Lung (tissue), 12 donors: ENCODE measurements around the gene CELSR1. TPM values are rescaled to one million over a fixed set of nuclear protein-coding genes. Genes with fewer than 3 reads are reported as not detected.

Experiments
- ATAC-seq: fragments of 200-7000 bp; cut with Tn5 transposase; one replicate; pipeline ENCODE4 v1.9.1; 2020; ENCODE audit warnings: moderate number of reproducible peaks; ENCODE audit not compliant: insufficient read depth, low FRiP score
- DNase-seq, 3 donors: peaks; one replicate each; pipeline ENCODE4 v3.0.0-alpha.2; 2013 to 2017
- H3K27ac ChIP-seq, 2 donors: one replicate each; pipeline ENCODE4 v1.5.1; 2013; ENCODE audit warnings: mild to moderate bottlenecking in 2 of 2, moderate library complexity in 2 of 2, control low read depth in 1 of 2, inconsistent platforms in 1 of 2, low read depth in 1 of 2, low read length in 1 of 2
- H3K27me3 ChIP-seq, 3 donors: one replicate each; pipeline ENCODE4 v1.5.1; 2013; ENCODE audit warnings: low read length in 2 of 3; ENCODE audit not compliant: control insufficient read depth in 3 of 3, insufficient read depth in 3 of 3
- H3K36me3 ChIP-seq, 4 donors: one replicate each; pipeline ENCODE4 v1.5.1; 2013; ENCODE audit warnings: low read length in 4 of 4, mild to moderate bottlenecking in 1 of 4, moderate library complexity in 1 of 4; ENCODE audit not compliant: control insufficient read depth in 4 of 4, insufficient read depth in 4 of 4
- H3K4me1 ChIP-seq, 5 donors: one replicate each; pipeline ENCODE4 v1.5.1; 2013; ENCODE audit warnings: low read length in 5 of 5, mild to moderate bottlenecking in 2 of 5, moderate library complexity in 1 of 5; ENCODE audit not compliant: control insufficient read depth in 5 of 5, insufficient read depth in 5 of 5
- H3K4me3 ChIP-seq: one replicate; pipeline ENCODE4 v1.5.1; 2013; ENCODE audit warnings: mild to moderate bottlenecking, control low read depth, moderate library complexity
- H3K9ac ChIP-seq, 2 donors: one replicate each; pipeline ENCODE4 v1.5.1; 2013; ENCODE audit warnings: low read length in 2 of 2, control low read depth in 1 of 2; ENCODE audit not compliant: insufficient read depth in 1 of 2
- H3K9me3 ChIP-seq, 4 donors: one replicate each; pipeline ENCODE4 v1.5.1; 2013; ENCODE audit warnings: low read length in 3 of 4, mild to moderate bottlenecking in 1 of 4, moderate library complexity in 1 of 4; ENCODE audit not compliant: control insufficient read depth in 4 of 4, insufficient read depth in 3 of 4
- WGBS, 2 donors: extraction: QIAGEN DNeasy Blood & Tissue Kit; methylation state at CpG; one replicate each; pipeline ENCODE4 v1.1.7; 2013; 5-methylcytosine and 5-hydroxymethylcytosine counted together
- polyA plus RNA-seq, 2 donors: library from polyadenylated mRNA; stranded (reverse); fragments of 200-250 nt; gene quantifications; one replicate each; pipeline ENCODE4 v1.2.1, GENCODE V29; 2013
- total RNA-seq, 2 donors: library from RNA; depleted of rRNA in 1 of 2; stranded (reverse); fragments of >200 nt in 1 of 2; gene quantifications; one replicate each; pipeline ENCODE4 v1.2.1, GENCODE V29; 2014 to 2021
- TF ChIP-seq, protein P1 (sequence below): IDR thresholded peaks from 2 replicates; pipeline ENCODE4 v1.5.1; 2012; ENCODE audit warnings: mild to moderate bottlenecking; ENCODE audit errors: control extremely low read depth, extremely low read depth
- donor health status: control.
- donor health status: control.
- donor health status: Bipolar disorder and iron deficiency.
- donor health status: healthy.
- donor health status: DM: yes; HTN: yes; CAD: no.

CELSR1 gene
- total and polyA plus RNA-seq, 4 donors = 14.0 to 65.9 (median 32.7) TPM

- H3K27me3 ChIP-seq = no peaks in the 10 kb centered on the region
- H3K9me3 ChIP-seq = peaks cover 0 to 5% (median 1%) of the 10 kb centered on the region in 4 donors
- 84 to 92% methylated on average over 26 of the region's 26 CpGs for WGBS, 2 donors
- TF ChIP-seq, protein P1, sequence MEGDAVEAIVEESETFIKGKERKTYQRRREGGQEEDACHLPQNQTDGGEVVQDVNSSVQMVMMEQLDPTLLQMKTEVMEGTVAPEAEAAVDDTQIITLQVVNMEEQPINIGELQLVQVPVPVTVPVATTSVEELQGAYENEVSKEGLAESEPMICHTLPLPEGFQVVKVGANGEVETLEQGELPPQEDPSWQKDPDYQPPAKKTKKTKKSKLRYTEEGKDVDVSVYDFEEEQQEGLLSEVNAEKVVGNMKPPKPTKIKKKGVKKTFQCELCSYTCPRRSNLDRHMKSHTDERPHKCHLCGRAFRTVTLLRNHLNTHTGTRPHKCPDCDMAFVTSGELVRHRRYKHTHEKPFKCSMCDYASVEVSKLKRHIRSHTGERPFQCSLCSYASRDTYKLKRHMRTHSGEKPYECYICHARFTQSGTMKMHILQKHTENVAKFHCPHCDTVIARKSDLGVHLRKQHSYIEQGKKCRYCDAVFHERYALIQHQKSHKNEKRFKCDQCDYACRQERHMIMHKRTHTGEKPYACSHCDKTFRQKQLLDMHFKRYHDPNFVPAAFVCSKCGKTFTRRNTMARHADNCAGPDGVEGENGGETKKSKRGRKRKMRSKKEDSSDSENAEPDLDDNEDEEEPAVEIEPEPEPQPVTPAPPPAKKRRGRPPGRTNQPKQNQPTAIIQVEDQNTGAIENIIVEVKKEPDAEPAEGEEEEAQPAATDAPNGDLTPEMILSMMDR = no peak
- no peaks in the 10 kb centered on the region for H3K4me1 ChIP-seq
- H3K27ac ChIP-seq = no peak overlapping the region
- H3K9ac ChIP-seq = no peak overlapping the region
- ATAC-seq = no peak
- DNase-seq = no peak
- H3K36me3 ChIP-seq = peaks cover 0 to 23% (median 3%) of the 10 kb centered on the region in 4 donors
- H3K4me3 ChIP-seq = no peak overlapping the region
Observed at GRCh38 chr22:46364341-46365165, 172.9 kb downstream of the CELSR1 start.

DNA sequence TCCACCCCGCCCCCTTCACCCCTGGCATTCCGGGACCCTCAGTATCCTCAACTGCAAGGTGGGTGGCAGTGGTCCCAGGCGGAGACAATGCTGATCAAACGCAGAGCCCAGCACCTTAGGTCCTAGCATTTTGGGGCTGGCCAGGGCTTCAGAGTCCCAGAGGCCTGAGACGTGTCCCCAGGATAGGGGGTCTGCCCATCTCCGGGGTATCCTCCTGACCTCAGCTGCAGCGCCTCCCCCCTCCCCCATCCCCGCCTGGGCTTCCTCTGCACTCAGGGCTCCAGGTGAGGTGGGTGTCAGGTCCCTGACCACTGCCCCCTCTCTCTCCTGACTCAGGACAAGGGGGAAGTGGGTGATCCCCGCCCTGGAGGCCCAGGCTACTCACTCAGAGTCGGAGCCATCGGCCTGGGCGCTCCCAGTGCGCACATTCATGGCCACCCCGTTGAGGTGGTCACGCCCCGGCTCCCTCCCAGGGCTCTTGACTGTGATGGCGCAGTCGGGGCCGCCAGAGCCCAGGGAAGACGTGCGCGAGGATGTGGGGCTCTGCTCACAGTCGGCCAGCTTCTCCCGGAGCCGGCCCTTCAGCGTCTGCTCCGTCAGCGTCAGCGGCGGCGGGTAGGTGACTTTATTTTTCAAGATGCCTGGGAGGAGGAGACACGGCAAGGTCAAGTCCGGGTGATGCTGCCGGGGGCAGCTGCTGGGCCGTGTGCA is 173.7 kb downstream of the CELSR1 start:
- 83 to 87% methylated on average over 34 to 35 of the region's 35 CpGs for WGBS, 2 donors
- DNase-seq (no peak), ATAC-seq (no peak)
- H3K27ac ChIP-seq = no peak overlapping the region
- TF ChIP-seq, protein P1 = no peak
- peaks cover 0 to 24% (median 3%) of the 10 kb centered on the region in 4 donors for H3K36me3 ChIP-seq
- no peaks in the 10 kb centered on the region for H3K4me1 ChIP-seq
- no peak overlapping the region for H3K4me3 ChIP-seq
- no peaks in the 10 kb centered on the region for H3K27me3 ChIP-seq
- H3K9me3 ChIP-seq = peaks cover 0 to 5% (median 1%) of the 10 kb centered on the region in 4 donors
- H3K9ac ChIP-seq = no peak overlapping the region

DNA sequence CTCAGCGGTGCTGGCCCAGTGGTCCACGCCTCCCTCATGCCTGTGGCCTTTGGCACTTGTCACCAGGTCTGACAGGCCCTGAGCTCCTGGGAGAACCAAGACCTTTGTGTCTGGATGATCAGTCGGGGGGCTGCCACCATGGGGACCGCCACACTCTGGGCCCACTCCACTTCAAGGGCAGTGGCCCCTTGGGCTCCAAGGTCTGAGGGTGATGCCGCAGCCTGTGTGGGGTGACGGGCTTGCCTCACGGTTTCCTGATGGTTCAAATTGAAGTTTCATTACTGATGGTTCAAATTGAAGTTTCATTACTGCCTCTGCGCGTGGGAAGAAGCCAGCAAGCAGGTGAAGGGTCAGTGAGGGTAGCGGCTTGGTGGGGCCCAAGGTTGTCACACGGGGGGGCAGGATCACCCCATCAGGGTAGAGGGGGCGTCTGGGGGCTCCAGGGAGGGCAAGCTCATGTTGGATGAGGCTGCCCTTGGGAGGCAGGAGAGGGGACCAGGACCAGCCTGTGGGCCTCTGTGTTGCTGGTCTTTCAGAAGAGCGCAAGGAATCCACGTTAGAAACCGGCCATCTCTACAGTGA is 174.4 kb downstream of the CELSR1 start:
- ATAC-seq = no peak
- H3K9ac ChIP-seq = no peak overlapping the region

More for the DNA sequence above, 174.4 kb downstream of the CELSR1 start:
- WGBS, 2 donors = 89 to 91% methylated on average over 15 of the region's 15 CpGs
- no peak overlapping the region for H3K4me3 ChIP-seq
- TF ChIP-seq, protein P1 = no peak
- no peaks in the 10 kb centered on the region for H3K4me1 ChIP-seq
- no peak overlapping the region for H3K27ac ChIP-seq
- peaks cover 0 to 5% (median 1%) of the 10 kb centered on the region in 4 donors for H3K9me3 ChIP-seq
- H3K27me3 ChIP-seq = no peaks in the 10 kb centered on the region
- H3K36me3 ChIP-seq = peaks cover 0 to 31% (median 3%) of the 10 kb centered on the region in 4 donors
- DNase-seq = no peak
